COLO829 (cell line): ENCODE measurements around the gene NCOA3.
A peak's percentile ranks its signal among the peaks of the same experiment; 100 is the strongest.
"Not testable (repeated sequence)": the region's sequence is repeated elsewhere in the genome, so short reads cannot be mapped to it uniquely, and the experiment has no call there.

Experiments used
- DNase-seq: peaks from one replicate; pipeline ENCODE4 v3.0.0; 2012; ENCODE audit warnings: low spot score

The NCOA3 gene

GRCh38 chr20:47501482-47502270 lies at the start of gene NCOA3:
TSS of gene NCOA3 (plus strand) at chr20:47501887. CDS start at chr20:47622248, 120,361 bp downstream.
- peak; percentile 98 for DNase-seq

DNA sequence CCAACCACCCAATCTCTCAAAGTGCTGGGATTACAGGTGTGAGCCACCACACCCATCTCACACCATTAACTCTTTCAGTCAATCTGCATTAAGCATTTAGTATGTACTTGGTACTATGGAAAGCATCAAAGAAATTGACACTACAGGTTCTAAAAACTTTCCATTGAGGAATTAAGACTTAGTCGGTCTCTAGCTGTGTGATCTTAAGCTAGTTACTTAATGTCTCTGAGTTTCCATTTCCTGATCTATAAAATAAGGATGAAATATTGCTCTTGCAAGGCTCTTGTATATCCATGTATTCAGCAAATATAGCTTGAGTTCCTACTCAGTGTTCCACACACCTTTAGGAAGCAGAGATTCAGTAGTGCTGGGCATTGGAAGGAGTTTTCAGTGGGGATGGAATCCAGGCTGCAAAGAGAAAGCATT lies 48.9 kb upstream of the NCOA3 start:
- no peak for DNase-seq

DNA sequence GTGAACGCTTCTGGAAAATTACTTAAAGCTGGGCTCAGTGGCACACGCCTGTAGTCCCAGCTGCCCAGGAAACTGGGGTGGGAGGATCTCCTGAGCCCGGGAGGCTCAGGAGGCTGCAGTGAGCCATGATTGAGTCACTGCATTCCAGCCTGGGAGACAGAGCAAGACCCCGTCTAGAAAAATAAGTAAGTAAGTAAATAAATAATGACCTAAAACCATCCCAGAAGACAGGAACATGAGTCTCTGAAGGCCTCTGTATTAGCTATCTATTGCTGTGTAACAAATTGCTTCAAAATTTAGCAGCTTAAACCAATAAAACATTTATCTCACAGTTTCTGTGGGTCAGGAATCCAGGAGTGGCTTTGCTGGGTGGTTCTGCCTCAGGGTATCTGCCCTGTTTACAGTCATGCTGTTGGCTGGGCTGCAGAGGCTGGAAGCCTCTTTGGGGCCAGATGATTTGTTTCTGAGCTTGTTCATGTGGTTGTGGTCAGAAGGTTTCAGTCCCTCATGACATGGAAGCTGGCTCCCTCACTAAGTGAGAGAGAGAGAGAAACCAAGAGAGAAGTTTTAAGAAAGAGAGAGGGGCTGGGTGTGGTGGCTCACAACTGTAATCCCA lies 48.4 kb upstream of the NCOA3 start:
- DNase-seq: no peak

DNA sequence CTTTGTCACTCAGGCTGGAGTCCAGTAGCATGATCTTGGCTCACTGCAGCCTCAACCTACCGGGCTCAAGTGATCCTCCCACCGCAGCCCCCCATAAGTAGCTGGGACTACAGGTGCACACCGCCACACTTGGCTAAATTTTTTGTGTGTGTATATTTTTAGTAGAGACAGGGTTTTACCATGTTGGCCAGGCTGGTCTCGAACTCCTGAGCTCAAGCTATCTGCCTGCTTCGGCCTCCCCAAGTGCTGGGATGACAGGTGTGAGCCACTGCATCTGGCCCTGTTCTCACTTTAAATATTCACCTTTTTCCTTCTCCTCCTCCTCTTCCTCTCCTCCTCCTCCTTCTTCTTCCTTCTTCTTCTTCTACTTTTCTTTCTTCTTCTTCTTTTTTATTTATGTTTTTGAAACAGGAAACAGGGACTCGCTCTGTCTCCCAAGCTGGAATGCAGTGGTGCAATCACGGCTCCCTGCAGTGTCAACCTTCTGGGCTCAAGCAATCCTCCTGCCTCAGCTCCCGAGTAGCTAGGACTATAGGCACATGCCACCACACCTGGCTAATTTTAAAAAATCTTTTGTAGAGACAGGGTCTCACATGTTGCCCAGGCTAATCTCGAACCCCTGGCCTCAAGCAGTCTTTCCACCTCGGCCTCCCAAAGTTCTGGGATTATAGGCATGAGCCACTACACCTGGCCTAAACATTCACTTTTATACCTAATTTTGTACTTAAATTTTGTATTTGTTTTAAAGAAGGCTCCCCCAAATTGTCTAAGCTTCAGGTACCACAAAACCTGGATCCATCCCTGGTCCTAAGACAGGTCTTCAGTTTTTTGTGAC lies 47.2 kb upstream of the NCOA3 start:
- no peak for DNase-seq

- no peak for DNase-seq
Observed at GRCh38 chr20:47455133-47456040, 46.3 kb upstream of the NCOA3 start.

DNA sequence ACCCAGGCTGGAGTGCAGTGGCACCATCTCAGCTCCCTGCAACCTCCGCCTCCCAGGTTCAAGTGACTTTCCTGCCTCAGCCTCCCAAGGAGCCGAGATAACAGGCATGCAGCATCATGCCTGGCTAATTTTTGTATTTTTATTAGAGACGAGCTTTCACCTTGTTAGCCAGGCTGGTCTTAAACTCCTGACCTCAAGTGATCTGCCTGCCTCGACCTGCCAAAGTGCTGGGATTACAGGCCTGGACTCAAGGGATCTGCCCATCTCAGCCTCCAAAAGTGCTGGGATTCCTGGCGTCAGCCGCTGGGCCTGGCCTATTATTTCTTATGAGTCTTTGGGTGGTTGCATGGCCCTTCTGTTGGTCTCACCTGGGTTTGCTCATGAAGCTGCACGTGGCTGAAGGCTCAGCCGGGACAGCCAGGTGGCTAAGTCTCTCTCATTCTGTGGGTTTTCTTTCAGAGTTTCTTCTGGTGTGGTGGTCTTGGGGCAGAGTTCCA lies 45.6 kb upstream of the NCOA3 start:
- no peak for DNase-seq

DNA sequence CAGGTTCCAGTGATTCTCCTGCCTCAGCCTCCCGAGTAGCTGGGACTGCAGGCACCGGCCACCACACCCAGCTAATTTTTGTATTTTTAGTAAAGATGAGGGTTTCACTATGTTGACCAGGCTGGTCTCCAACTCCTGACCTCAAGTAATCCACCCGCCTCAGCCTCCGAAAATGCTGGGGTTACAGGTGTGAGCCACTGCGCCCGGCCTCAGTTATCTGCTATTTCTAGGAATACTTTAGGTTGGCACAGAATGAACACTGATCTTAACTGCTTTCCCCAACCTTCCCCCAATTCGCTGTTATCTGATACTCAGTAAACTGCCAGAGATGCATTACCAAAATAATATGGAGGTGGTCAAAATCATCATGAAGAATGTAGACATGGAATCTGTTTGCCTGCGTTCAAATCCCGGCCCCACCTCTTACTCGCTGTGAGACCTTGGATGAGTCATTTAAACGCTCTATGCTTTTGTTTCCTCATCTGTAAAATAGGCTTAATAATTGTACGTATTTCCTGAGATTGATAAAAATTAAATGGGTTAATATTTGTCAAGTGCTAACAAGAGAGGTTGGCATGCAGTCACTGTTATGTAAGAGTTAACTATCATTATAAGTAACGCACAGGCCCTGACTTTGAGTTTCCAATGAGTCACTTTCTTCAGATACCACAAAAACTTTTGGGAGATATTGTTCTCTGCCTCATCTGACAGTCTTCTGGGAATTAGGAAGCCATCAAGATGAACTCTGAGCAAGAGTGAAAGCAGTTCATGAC lies 44.5 kb upstream of the NCOA3 start:
- DNase-seq: no peak

- not testable (repeated sequence) for DNase-seq
Observed at GRCh38 chr20:47458280-47459050, 43.2 kb upstream of the NCOA3 start.

GRCh38 chr20:47459344-47460073 lies 42.2 kb upstream of the NCOA3 start:
- no peak for DNase-seq

GRCh38 chr20:47460761-47461112 lies 41.0 kb upstream of the NCOA3 start:
- not testable (repeated sequence) for DNase-seq

DNA sequence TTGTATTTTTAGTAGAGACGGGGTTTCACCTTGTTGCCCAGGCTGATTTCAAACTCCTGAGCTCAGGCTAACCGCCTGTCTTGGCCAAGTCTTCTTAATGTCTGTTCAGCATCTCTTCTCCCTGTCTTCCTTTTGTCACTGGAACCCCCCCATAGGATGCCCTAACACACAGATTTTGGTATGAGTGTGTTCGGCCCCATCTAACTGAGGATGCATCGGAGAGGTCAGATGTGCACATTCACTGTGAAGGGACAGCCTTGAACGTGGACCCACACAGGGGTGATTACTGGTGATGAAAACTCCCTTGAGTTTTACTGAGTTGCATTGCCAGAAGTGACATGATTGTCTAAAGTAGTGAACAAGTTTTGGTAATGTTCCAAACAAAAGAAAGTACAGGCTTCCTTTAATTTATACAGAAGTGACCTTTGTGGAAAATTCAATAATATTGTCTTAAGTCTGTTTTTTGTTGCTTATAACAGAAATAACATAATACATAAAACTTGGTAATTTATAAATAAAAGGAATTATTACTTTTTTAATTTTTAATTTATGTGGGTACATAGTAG lies 40.5 kb upstream of the NCOA3 start:
- DNase-seq: no peak

DNA sequence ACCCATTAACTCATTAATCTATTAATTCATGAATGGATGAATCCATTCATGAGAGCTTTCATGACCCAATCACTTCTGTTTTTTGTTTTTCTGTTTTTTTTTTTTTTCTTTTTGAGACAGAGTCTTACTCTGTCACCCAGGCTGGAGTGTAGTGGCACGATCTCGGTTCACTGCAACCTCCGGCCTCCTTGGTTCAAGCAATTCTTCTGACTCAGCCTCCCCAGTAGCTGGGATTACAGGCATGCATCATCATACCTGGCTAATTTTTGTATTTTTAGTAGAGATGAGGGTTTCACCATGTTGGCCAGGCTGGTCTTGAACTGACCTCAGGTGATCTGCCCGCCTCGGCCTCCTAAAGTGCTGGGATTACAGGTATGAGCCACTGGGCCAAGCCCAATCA lies 39.8 kb upstream of the NCOA3 start:
- not testable (repeated sequence) for DNase-seq

- DNase-seq: peak; percentile 69
Observed at GRCh38 chr20:47464380-47465101, 37.1 kb upstream of the NCOA3 start.

GRCh38 chr20:47465335-47466090 lies 36.2 kb upstream of the NCOA3 start:
- DNase-seq: no peak

DNA sequence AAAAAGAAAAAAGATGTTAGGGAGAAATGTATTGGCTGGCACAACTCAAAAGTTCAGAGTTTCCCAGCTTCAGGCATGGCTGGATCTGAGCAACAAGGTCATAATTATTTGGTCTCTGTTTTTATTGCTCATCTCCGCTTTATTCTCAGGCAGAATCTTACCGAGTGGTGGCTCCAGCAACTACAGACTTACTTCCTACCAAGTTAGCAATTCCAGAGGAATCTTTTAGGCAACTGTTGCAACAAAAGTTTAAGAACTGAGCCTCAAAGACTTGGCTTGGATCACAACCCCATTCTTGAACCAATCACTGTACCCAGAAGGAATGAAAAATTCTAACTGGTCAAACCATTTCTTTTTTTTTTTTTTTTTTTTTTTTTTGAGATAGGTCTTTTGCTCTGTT lies 35.5 kb upstream of the NCOA3 start:
- DNase-seq: no peak

DNA sequence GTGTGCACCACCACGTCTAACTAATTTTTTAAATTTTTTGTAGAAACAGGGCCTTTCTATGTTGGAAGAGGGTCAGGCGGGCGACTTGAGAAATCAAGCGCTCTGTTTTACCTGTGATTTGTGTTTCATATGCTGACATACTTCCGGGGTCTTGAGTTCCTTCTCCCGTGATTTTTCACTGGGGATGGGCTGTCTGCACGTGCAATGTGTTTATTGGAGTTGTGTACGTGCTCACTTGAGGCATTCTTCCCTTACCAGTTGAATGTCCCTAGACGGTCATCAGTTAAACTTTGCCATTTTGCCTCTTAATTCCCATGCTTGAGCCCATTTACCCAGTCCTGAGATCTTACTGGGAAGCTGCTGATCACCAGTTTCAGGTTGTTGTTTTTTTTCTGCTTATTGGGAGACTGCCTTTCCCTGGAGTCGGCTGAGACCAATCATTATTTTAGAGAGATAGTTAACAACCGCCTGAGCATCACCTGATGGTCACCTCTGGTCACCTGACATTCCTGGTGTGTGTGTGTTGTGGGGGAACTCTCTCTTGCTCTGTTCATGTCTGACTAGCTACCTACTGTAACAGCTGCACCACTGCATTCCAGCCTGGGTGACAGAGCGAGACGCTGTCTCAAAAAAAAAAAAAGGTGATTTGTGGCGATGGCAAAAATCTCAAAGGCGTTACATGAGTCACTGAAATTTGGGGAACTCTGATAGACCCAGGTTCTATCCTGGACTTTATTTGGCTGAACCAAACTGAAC lies 34.8 kb upstream of the NCOA3 start:
- DNase-seq: no peak
